Mucosa of gallbladder (tissue), 1 donor: ENCODE measurements around the gene TSPAN18. TPM values are rescaled to one million over a fixed set of nuclear protein-coding genes. Genes with fewer than 3 reads are reported as not detected.

Source experiments
- DNase-seq: peaks from one replicate; pipeline ENCODE4 v3.0.0-alpha.2; 2020; ENCODE audit warnings: low spot score
- total RNA-seq: library from RNA; stranded (reverse); gene quantifications from one replicate; pipeline ENCODE4 v1.2.1, GENCODE V29; 2021
- donor health status: DM: no; HTN: no; CAD: no.

TSPAN18 gene
- total RNA-seq, 1 donor from 2014 or later: 25.1 TPM

- peak; percentile 90 for DNase-seq
Observed at GRCh38 chr11:44979543-44980399, 253.0 kb downstream of the TSPAN18 start.

GRCh38 chr11:44980533-44981427, 254.0 kb downstream of the TSPAN18 start:
- DNase-seq: no peak

Other genes starting within 250 kb of the TSPAN18 start
- gene CD82, start 161.3 kb upstream of the TSPAN18 start, total RNA-seq: 152 TPM
- gene TP53I11, start 223.9 kb downstream of the TSPAN18 start, total RNA-seq: 133 TPM